Measurements from ENCODE around the gene UFSP2. TPM values are rescaled to one million over a fixed set of nuclear protein-coding genes. Genes with fewer than 3 reads are reported as not detected.

Gene UFSP2
- polyA plus RNA-seq, 1 donor (not counting 4 experiments of a cell fraction or from before 2014, with no cell fraction given), result 41.7 TPM

DNA sequence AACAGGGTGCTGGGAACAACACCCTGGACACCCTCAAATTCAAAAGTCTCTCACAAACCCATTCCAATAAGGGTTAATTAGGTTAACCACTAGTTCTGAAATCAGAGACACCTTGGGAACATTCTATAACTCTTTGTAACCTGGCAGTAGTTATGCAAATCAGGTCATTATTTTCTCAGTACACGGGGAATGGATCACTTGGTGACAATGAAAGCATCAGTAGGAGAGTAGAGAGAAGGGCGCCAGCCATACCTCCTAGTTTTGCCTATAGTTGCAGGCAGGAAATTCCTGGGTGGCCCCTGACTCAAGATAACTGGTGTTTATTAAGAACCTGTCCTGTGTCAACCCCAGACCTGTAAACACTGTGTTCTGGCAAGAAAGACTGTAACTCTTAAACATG is 43.2 kb upstream of the UFSP2 start:
- Histone ChIP-seq H3K4me1 (ENCODE audit: control insufficient read depth, extremely low read depth, insufficient read depth, low read length) (peaks cover 9% of the 10 kb centered on the region), H3K9ac (ENCODE audit: control insufficient read depth, extremely low read depth, insufficient read depth, low read length) (no peak overlapping the region), H3K4me2 (ENCODE audit: control insufficient read depth, extremely low read depth, insufficient read depth, low read depth, low read length) (no peak overlapping the region), H3K4me3 (ENCODE audit: control insufficient read depth in 2 of 3, extremely low read depth in 1 of 3, insufficient read depth in 2 of 3, low read depth in 1 of 3, low read length in 3 of 3) (no peak overlapping the region), H4K20me1 (ENCODE audit: control insufficient read depth, extremely low read depth, insufficient read depth, low read length) (no peaks in the 10 kb centered on the region), H3K36me3 (ENCODE audit: control insufficient read depth in 2 of 2, extremely low read depth in 1 of 2, insufficient read depth in 2 of 2, low read length in 2 of 2) (no peaks in the 10 kb centered on the region), H3K9me3 (ENCODE audit: control insufficient read depth, low read depth, low read length) (no peaks in the 10 kb centered on the region), H3K27ac (ENCODE audit: control insufficient read depth, insufficient read depth, low read length) (no peak overlapping the region), H3K79me2 (ENCODE audit: control insufficient read depth, insufficient read depth, low read length) (no peaks in the 10 kb centered on the region), H2AFZ (ENCODE audit: control insufficient read depth, low read length) (no peak overlapping the region), H3K9me1 (ENCODE audit: control insufficient read depth, extremely low read depth, insufficient read depth, low read length) (no peaks in the 10 kb centered on the region), H3K27me3 (ENCODE audit: control insufficient read depth, extremely low read depth, insufficient read depth, low read length) (peaks cover 19% of the 10 kb centered on the region)
- dilution Hi-C loops (cut with MboI; ENCODE audit: extremely low pct_ligation_motif_present, low sequenced_read_pairs), result no loop called here
- TF ChIP-seq, protein P1, sequence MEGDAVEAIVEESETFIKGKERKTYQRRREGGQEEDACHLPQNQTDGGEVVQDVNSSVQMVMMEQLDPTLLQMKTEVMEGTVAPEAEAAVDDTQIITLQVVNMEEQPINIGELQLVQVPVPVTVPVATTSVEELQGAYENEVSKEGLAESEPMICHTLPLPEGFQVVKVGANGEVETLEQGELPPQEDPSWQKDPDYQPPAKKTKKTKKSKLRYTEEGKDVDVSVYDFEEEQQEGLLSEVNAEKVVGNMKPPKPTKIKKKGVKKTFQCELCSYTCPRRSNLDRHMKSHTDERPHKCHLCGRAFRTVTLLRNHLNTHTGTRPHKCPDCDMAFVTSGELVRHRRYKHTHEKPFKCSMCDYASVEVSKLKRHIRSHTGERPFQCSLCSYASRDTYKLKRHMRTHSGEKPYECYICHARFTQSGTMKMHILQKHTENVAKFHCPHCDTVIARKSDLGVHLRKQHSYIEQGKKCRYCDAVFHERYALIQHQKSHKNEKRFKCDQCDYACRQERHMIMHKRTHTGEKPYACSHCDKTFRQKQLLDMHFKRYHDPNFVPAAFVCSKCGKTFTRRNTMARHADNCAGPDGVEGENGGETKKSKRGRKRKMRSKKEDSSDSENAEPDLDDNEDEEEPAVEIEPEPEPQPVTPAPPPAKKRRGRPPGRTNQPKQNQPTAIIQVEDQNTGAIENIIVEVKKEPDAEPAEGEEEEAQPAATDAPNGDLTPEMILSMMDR (optimal IDR thresholded peaks at IDR 0.05 in 1 of 3, IDR thresholded peaks at IDR 0.05 in 1 of 3, conservative IDR thresholded peaks at IDR 0.05 in 1 of 3; ENCODE audit: extremely low read depth in 1 of 3, insufficient read depth in 2 of 3, low read length in 3 of 3), result no peak
- no peak for TF ChIP-seq EZH2 (IDR thresholded peaks at IDR 0.05; ENCODE audit: low read length)
- FAIRE-seq, result no peak
- no peak for DNase-seq (ENCODE audit: low read depth, low spot score)

DNA sequence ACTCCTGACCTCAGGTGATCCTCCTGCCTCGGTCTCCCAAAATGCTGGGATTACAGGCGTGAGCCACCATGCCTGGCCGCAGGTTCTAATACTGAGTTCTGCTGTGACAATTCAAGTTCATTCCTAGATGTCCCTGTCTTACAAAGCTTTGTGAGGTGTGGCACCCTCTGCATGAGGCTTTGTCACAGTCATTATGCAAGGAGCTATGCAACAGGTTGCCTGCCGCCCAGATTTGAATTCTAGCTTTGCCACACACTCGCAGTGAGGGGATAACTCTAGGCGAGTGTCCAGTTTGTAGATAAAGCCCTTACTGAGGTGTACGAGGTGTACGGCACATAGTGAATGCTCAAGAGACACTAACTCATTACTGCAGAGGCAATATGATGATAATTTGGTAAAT is 42.2 kb upstream of the UFSP2 start:
- no peaks in the 10 kb centered on the region for H3K79me2 ChIP-seq (ENCODE audit: control insufficient read depth, insufficient read depth, low read length)
- H2AFZ ChIP-seq (ENCODE audit: control insufficient read depth, low read length), result no peak overlapping the region
- H3K9me3 ChIP-seq (ENCODE audit: control insufficient read depth, low read depth, low read length), result no peaks in the 10 kb centered on the region
- FAIRE-seq, result no peak
- dilution Hi-C loops (cut with MboI; ENCODE audit: extremely low pct_ligation_motif_present, low sequenced_read_pairs), result no loop called here
- H3K4me3 ChIP-seq (ENCODE audit: control insufficient read depth in 2 of 3, extremely low read depth in 1 of 3, insufficient read depth in 2 of 3, low read depth in 1 of 3, low read length in 3 of 3), result no peak overlapping the region
- H3K9ac ChIP-seq (ENCODE audit: control insufficient read depth, extremely low read depth, insufficient read depth, low read length), result no peak overlapping the region
- no peaks in the 10 kb centered on the region for H3K9me1 ChIP-seq (ENCODE audit: control insufficient read depth, extremely low read depth, insufficient read depth, low read length)
- H3K27me3 ChIP-seq (ENCODE audit: control insufficient read depth, extremely low read depth, insufficient read depth, low read length), result peaks cover 19% of the 10 kb centered on the region
- no peaks in the 10 kb centered on the region for H4K20me1 ChIP-seq (ENCODE audit: control insufficient read depth, extremely low read depth, insufficient read depth, low read length)
- H3K4me1 ChIP-seq (ENCODE audit: control insufficient read depth, extremely low read depth, insufficient read depth, low read length), result peaks cover 9% of the 10 kb centered on the region
- TF ChIP-seq, protein P1 (optimal IDR thresholded peaks at IDR 0.05 in 1 of 3, IDR thresholded peaks at IDR 0.05 in 1 of 3, conservative IDR thresholded peaks at IDR 0.05 in 1 of 3; ENCODE audit: extremely low read depth in 1 of 3, insufficient read depth in 2 of 3, low read length in 3 of 3), result no peak
- no peak for TF ChIP-seq EZH2 (IDR thresholded peaks at IDR 0.05; ENCODE audit: low read length)
- H3K27ac ChIP-seq (ENCODE audit: control insufficient read depth, insufficient read depth, low read length), result no peak overlapping the region
- no peak overlapping the region for H3K4me2 ChIP-seq (ENCODE audit: control insufficient read depth, extremely low read depth, insufficient read depth, low read depth, low read length)
- DNase-seq (ENCODE audit: low read depth, low spot score), result no peak
- no peaks in the 10 kb centered on the region for H3K36me3 ChIP-seq (ENCODE audit: control insufficient read depth in 2 of 2, extremely low read depth in 1 of 2, insufficient read depth in 2 of 2, low read length in 2 of 2)

Measured in keratinocyte (primary cell).